Epidermal melanocyte (primary cell): ENCODE data around the gene ATOX1.
"Not testable (repeated sequence)": the region's sequence is repeated elsewhere in the genome, so short reads cannot be mapped to it uniquely, and the experiment has no call there.

ENCODE experiments used
- DNase-seq: peaks from one replicate; pipeline ENCODE4 v3.0.0; 2011; ENCODE audit warnings: low spot score; ENCODE audit not compliant: insufficient read length

ATOX1 gene

DNA sequence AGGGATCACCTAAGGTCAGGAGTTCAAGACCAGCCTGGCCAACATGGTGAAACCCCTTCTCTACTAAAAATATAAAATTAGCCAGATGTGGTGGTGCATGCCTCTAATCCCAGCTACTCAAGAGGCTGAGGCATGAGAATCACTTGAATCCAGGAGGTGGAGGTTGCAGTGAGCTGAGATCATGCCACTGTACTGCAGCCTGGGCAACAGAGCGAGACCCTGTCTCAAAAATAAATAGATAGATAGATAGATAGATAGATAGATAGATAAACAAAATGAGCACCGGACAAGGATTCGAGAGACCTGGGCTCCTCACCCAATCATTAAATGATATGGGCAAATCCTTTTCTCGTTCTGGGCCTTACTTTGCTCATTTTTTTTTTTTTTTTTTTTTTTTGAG, 60.4 kb downstream of the ATOX1 start:
- DNase-seq = not testable (repeated sequence)

DNA sequence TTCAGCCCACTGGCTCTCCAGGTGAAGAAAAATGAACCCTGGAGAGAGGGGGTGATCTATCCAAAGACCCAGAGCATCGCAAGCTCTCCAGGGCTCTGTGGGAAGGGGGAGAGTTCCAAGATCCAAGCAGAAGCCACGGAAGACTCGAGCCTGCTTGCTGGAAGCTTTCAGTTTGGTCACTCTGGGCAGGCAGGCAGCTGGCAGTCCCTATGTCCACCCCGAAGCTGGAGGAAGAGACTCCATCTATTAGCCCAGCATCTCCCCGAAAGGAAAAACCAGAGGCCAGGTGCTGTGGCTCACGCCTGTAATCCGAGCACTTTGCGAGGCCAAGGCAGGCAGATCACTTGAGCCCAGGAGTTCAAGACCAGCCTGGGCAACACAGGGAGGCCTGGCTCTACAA, 61.0 kb downstream of the ATOX1 start:
- DNase-seq = no peak

DNA sequence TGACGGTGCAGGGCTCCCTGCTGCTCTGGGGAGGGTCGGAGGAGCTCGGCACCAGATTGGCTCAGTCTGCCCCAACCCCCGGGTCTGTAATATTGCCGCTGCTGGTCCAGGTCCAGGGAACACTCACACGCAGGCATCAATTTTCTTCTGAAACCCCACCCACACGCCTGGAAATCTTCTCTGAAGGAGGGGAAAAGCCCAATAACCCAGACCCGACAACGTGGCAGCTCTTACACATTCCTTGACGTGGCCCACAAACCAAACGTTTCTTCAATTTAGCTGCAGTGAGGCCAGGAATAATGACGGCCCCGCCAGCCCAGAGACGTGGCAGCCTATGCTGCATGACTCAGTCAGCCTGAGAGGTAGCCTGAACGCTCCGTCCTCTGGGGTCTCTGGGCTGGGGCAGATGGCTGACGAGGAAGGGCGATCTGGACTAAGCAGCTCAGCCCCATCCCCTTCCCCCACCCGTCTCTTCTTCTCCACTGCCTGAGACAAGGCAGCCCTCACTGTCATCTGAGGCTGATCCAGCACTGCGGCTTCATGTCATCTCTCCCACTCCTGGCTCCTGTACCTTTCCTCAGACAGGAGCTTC, 61.9 kb downstream of the ATOX1 start:
- peak; percentile 23 for DNase-seq

DNA sequence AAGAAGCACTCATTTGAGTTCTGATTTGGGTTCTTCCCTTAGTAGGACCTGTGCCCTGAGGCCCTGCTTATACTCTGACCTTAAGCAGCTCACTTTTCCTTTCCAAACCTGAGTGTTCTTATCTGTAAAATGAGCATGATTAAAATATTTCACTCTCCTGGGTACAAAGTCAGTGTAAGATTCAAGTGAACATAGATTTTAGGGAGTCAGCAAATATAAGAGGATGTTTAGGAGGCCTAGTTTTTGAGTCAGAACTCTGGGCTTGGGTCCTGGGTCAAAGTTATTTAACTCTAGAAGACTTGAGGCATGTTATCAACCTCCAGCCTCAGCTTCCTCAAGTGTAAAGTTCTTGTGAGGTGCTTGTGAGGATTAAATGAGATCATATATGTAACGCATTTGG, 63.0 kb downstream of the ATOX1 start:
- no peak for DNase-seq

DNA sequence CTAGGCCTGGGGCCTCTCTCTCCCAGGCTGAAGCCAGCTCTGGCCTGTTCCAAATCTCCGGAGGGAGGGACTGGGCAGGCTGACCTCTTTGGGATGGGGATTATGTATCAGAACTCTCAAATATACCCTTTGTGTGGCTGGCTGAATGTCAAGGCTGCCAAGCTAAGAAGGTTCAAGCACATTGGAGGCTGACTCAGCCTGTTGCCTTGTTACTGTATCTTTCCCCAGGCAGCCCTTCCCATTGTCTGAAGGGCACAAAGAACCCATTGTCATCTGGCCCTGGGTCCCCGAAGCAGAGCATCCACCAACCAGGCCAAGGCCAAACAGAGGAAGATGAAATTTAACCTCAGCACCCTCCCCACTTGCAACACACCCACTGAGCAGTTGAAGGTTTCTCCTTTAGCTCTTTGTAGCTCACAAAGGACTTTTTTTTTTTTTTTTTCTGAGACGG, 64.4 kb downstream of the ATOX1 start:
- no peak for DNase-seq
